ENCODE data around the gene RAB3C. TPM values are rescaled to one million over a fixed set of nuclear protein-coding genes. Genes with fewer than 3 reads are reported as not detected.

Gene RAB3C
- total and polyA plus RNA-seq, 2 donors (not counting 1 experiment from before 2014, with no cell fraction given), result not detected

GRCh38 chr5:58672521-58672920 lies 89.6 kb downstream of the RAB3C start:
- Histone ChIP-seq H3K4me1 (ENCODE audit: control insufficient read depth, extremely low read depth, insufficient read depth, low read length) (no peaks in the 10 kb centered on the region), H2AFZ (ENCODE audit: low read length) (no peak overlapping the region), H3K79me2 (ENCODE audit: control insufficient read depth, insufficient read depth, low read length) (no peaks in the 10 kb centered on the region), H3K4me3 (replicated peaks in 1 of 4; ENCODE audit: control extremely low read depth in 1 of 4, insufficient read depth in 1 of 4, low read depth in 3 of 4, low read length in 4 of 4) (no peak overlapping the region), H4K20me1 (ENCODE audit: control insufficient read depth, extremely low read depth, insufficient read depth, low read length) (no peaks in the 10 kb centered on the region), H3K4me2 (ENCODE audit: extremely low read depth, insufficient read depth, low read length) (no peak overlapping the region), H3K9me3 (ENCODE audit: control insufficient read depth, insufficient read depth, low read depth, low read length) (no peaks in the 10 kb centered on the region), H3K9ac (ENCODE audit: insufficient read depth, low read length) (no peak overlapping the region), H3K27me3 (ENCODE audit: control insufficient read depth, insufficient read depth, low read length) (no peaks in the 10 kb centered on the region), H3K36me3 (ENCODE audit: control insufficient read depth, insufficient read depth, low read length) (no peaks in the 10 kb centered on the region), H3K27ac (ENCODE audit: insufficient read depth, low read length) (no peak overlapping the region)
- DNase-seq (ENCODE audit: low read depth in 2 of 2), result no peak
- no peak for TF ChIP-seq CTCF (conservative IDR thresholded peaks at IDR 0.05 in 1 of 2, IDR thresholded peaks at IDR 0.05 in 1 of 2; ENCODE audit: low read depth in 1 of 2, low read length in 2 of 2)
- no peak for TF ChIP-seq EZH2 (IDR thresholded peaks at IDR 0.05; ENCODE audit: low read length, missing control alignments)

- TF ChIP-seq EZH2 (IDR thresholded peaks at IDR 0.05; ENCODE audit: low read length, missing control alignments) (no peak), CTCF (conservative IDR thresholded peaks at IDR 0.05 in 1 of 2, IDR thresholded peaks at IDR 0.05 in 1 of 2; ENCODE audit: low read depth in 1 of 2, low read length in 2 of 2) (no peak)
- Histone ChIP-seq H3K27me3 (ENCODE audit: control insufficient read depth, insufficient read depth, low read length) (no peaks in the 10 kb centered on the region), H3K36me3 (ENCODE audit: control insufficient read depth, insufficient read depth, low read length) (no peaks in the 10 kb centered on the region), H4K20me1 (ENCODE audit: control insufficient read depth, extremely low read depth, insufficient read depth, low read length) (no peaks in the 10 kb centered on the region), H3K27ac (ENCODE audit: insufficient read depth, low read length) (no peak overlapping the region), H3K4me1 (ENCODE audit: control insufficient read depth, extremely low read depth, insufficient read depth, low read length) (no peaks in the 10 kb centered on the region), H3K9ac (ENCODE audit: insufficient read depth, low read length) (no peak overlapping the region), H3K4me3 (replicated peaks in 1 of 4; ENCODE audit: control extremely low read depth in 1 of 4, insufficient read depth in 1 of 4, low read depth in 3 of 4, low read length in 4 of 4) (no peak overlapping the region), H2AFZ (ENCODE audit: low read length) (no peak overlapping the region), H3K9me3 (ENCODE audit: control insufficient read depth, insufficient read depth, low read depth, low read length) (no peaks in the 10 kb centered on the region), H3K4me2 (ENCODE audit: extremely low read depth, insufficient read depth, low read length) (no peak overlapping the region), H3K79me2 (ENCODE audit: control insufficient read depth, insufficient read depth, low read length) (no peaks in the 10 kb centered on the region)
- DNase-seq (ENCODE audit: low read depth in 2 of 2), result no peak
These were observed 91.2 kb downstream of the RAB3C start for GRCh38 chr5:58674070-58674469.

- no peak overlapping the region for H3K27ac ChIP-seq (ENCODE audit: insufficient read depth, low read length)
- no peaks in the 10 kb centered on the region for H3K27me3 ChIP-seq (ENCODE audit: control insufficient read depth, insufficient read depth, low read length)
- no peak for DNase-seq (ENCODE audit: low read depth in 2 of 2)
- no peak for TF ChIP-seq CTCF (conservative IDR thresholded peaks at IDR 0.05 in 1 of 2, IDR thresholded peaks at IDR 0.05 in 1 of 2; ENCODE audit: low read depth in 1 of 2, low read length in 2 of 2)
- no peak for TF ChIP-seq EZH2 (IDR thresholded peaks at IDR 0.05; ENCODE audit: low read length, missing control alignments)
- H3K9ac ChIP-seq (ENCODE audit: insufficient read depth, low read length), result no peak overlapping the region
- no peaks in the 10 kb centered on the region for H3K4me1 ChIP-seq (ENCODE audit: control insufficient read depth, extremely low read depth, insufficient read depth, low read length)
- no peaks in the 10 kb centered on the region for H3K79me2 ChIP-seq (ENCODE audit: control insufficient read depth, insufficient read depth, low read length)
- no peak overlapping the region for H3K4me2 ChIP-seq (ENCODE audit: extremely low read depth, insufficient read depth, low read length)
- no peaks in the 10 kb centered on the region for H3K36me3 ChIP-seq (ENCODE audit: control insufficient read depth, insufficient read depth, low read length)
- no peaks in the 10 kb centered on the region for H3K9me3 ChIP-seq (ENCODE audit: control insufficient read depth, insufficient read depth, low read depth, low read length)
- no peaks in the 10 kb centered on the region for H4K20me1 ChIP-seq (ENCODE audit: control insufficient read depth, extremely low read depth, insufficient read depth, low read length)
- no peak overlapping the region for H3K4me3 ChIP-seq (replicated peaks in 1 of 4; ENCODE audit: control extremely low read depth in 1 of 4, insufficient read depth in 1 of 4, low read depth in 3 of 4, low read length in 4 of 4)
- no peak overlapping the region for H2AFZ ChIP-seq (ENCODE audit: low read length)
These were observed 91.8 kb downstream of the RAB3C start for GRCh38 chr5:58674711-58675110.
